Activated CD8-positive, alpha-beta memory T cell treated with anti-CD3 and anti-CD28 coated beads, Interleukin-2, amount 10 ng/mL, durations not matched to agents 7 days and 5 days (primary cell): ENCODE results near the gene OR8G5. TPM values are rescaled to one million over a fixed set of nuclear protein-coding genes. Genes with fewer than 3 reads are reported as not detected.
"Not testable (repeated sequence)": the region's sequence is repeated elsewhere in the genome, so short reads cannot be mapped to it uniquely, and the experiment has no call there.

Experiments used
- ATAC-seq: fragments of 150-1000 bp; cut with Tn5 transposase; one replicate; pipeline ENCODE4 v1.10.0; 2021; ENCODE audit warnings: moderate library complexity
- CTCF ChIA-PET: fragments of 350-600 bp; sonication (Branson Sonifier 250); formaldehyde crosslinking; loops from one replicate; lab custom pipeline; 2021; ENCODE audit warnings: antibody characterized with exemption; lab: Charles Lee
- DNase-seq: peaks from one replicate; pipeline ENCODE4 v3.0.0-alpha.2; 2020
- H3K27ac Mint-ChIP-seq: one replicate; pipeline ENCODE4 v1.8.0; 2021; ENCODE audit warnings: mild to moderate bottlenecking, mixed read lengths
- H3K27me3 Mint-ChIP-seq: one replicate; pipeline ENCODE4 v1.8.0; 2021; ENCODE audit warnings: mixed read lengths
- H3K36me3 Mint-ChIP-seq: one replicate; pipeline ENCODE4 v1.8.0; 2021; ENCODE audit warnings: mild to moderate bottlenecking, mixed read lengths
- H3K4me1 Mint-ChIP-seq: one replicate; pipeline ENCODE4 v1.8.0; 2021; ENCODE audit warnings: mixed read lengths
- H3K4me3 Mint-ChIP-seq: one replicate; pipeline ENCODE4 v1.8.0; 2021; ENCODE audit warnings: mild to moderate bottlenecking, moderate library complexity, mixed read lengths
- H3K9me3 Mint-ChIP-seq: one replicate; pipeline ENCODE4 v1.8.0; 2022; ENCODE audit warnings: low read depth, mixed read lengths
- total RNA-seq, 2 experiments: library from RNA; stranded (reverse); gene quantifications; one replicate each; pipeline ENCODE4 v1.2.3, GENCODE V29; 2021

OR8G5 gene
- total RNA-seq: not detected

- no peak for DNase-seq
- Mint-ChIP-seq H3K27ac (no peak within 1 kb of the TSS), H3K27me3 (no peaks in the 10 kb centered on the region), H3K4me3 (no peak within 1 kb of the TSS), H3K9me3 (no peaks in the 10 kb centered on the region), H3K36me3 (no peaks in the 10 kb centered on the region), H3K4me1 (no peaks in the 10 kb centered on the region)
- CTCF ChIA-PET: no interaction called here
- ATAC-seq: no peak
Observed at GRCh38 chr11:124256076-124256475, at the start of gene OR8G5. Gene OR8G5 (plus strand): TSS chr11:124256376. CDS start chr11:124264932, 8,556 bp downstream.

- DNase-seq: no peak
- H3K27me3 Mint-ChIP-seq: no peaks in the 10 kb centered on the region
- no peak overlapping the region for H3K27ac Mint-ChIP-seq
- H3K9me3 Mint-ChIP-seq: no peaks in the 10 kb centered on the region
- no peaks in the 10 kb centered on the region for H3K4me1 Mint-ChIP-seq
- no peaks in the 10 kb centered on the region for H3K36me3 Mint-ChIP-seq
- no peak for ATAC-seq
- CTCF ChIA-PET: no interaction called here
- H3K4me3 Mint-ChIP-seq: no peak overlapping the region
Observed at GRCh38 chr11:124207102-124207792, 48.9 kb upstream of the OR8G5 start.

GRCh38 chr11:124209824-124210357, 46.3 kb upstream of the OR8G5 start:
- H3K4me3 Mint-ChIP-seq: no peak overlapping the region
- H3K36me3 Mint-ChIP-seq: no peaks in the 10 kb centered on the region
- CTCF ChIA-PET: no interaction called here
- ATAC-seq (no peak), DNase-seq (no peak)
- H3K4me1 Mint-ChIP-seq: no peaks in the 10 kb centered on the region
- no peak overlapping the region for H3K27ac Mint-ChIP-seq
- no peaks in the 10 kb centered on the region for H3K9me3 Mint-ChIP-seq
- no peaks in the 10 kb centered on the region for H3K27me3 Mint-ChIP-seq

- Mint-ChIP-seq H3K36me3 (no peaks in the 10 kb centered on the region), H3K27ac (no peak overlapping the region), H3K4me3 (no peak overlapping the region), H3K27me3 (no peaks in the 10 kb centered on the region), H3K9me3 (no peaks in the 10 kb centered on the region), H3K4me1 (no peaks in the 10 kb centered on the region)
- ATAC-seq (peak; percentile 9), DNase-seq (no peak)
- CTCF ChIA-PET: no interaction called here
Observed at GRCh38 chr11:124210421-124210820, 45.8 kb upstream of the OR8G5 start.

- H3K27ac Mint-ChIP-seq: no peak overlapping the region
- CTCF ChIA-PET: no interaction called here
- H3K9me3 Mint-ChIP-seq: no peaks in the 10 kb centered on the region
- no peak for ATAC-seq
- no peaks in the 10 kb centered on the region for H3K4me1 Mint-ChIP-seq
- no peaks in the 10 kb centered on the region for H3K27me3 Mint-ChIP-seq
- no peak overlapping the region for H3K4me3 Mint-ChIP-seq
- no peaks in the 10 kb centered on the region for H3K36me3 Mint-ChIP-seq
- no peak for DNase-seq
Observed at GRCh38 chr11:124211321-124211720, 44.9 kb upstream of the OR8G5 start.

- ATAC-seq (no peak), DNase-seq (no peak)
- no peak overlapping the region for H3K4me3 Mint-ChIP-seq
- no peaks in the 10 kb centered on the region for H3K9me3 Mint-ChIP-seq
- H3K27ac Mint-ChIP-seq: no peak overlapping the region
- H3K27me3 Mint-ChIP-seq: no peaks in the 10 kb centered on the region
- CTCF ChIA-PET: no interaction called here
- no peaks in the 10 kb centered on the region for H3K36me3 Mint-ChIP-seq
- H3K4me1 Mint-ChIP-seq: no peaks in the 10 kb centered on the region
Observed at GRCh38 chr11:124214027-124214426, 42.1 kb upstream of the OR8G5 start.

- Mint-ChIP-seq H3K9me3 (no peaks in the 10 kb centered on the region), H3K4me3 (no peak overlapping the region), H3K27me3 (peaks cover 3% of the 10 kb centered on the region), H3K27ac (no peak overlapping the region), H3K36me3 (no peaks in the 10 kb centered on the region), H3K4me1 (no peaks in the 10 kb centered on the region)
- DNase-seq (no peak), ATAC-seq (no peak)
- CTCF ChIA-PET: no interaction called here
Observed at GRCh38 chr11:124219126-124219525, 37.0 kb upstream of the OR8G5 start.

- Mint-ChIP-seq H3K36me3 (no peaks in the 10 kb centered on the region), H3K27ac (no peak overlapping the region), H3K4me3 (no peak overlapping the region), H3K27me3 (peaks cover 3% of the 10 kb centered on the region), H3K9me3 (no peaks in the 10 kb centered on the region), H3K4me1 (no peaks in the 10 kb centered on the region)
- DNase-seq (no peak), ATAC-seq (no peak)
- CTCF ChIA-PET: no interaction called here
Observed at GRCh38 chr11:124222407-124222806, 33.8 kb upstream of the OR8G5 start.

- H3K27me3 Mint-ChIP-seq, H3K9me3 Mint-ChIP-seq, CTCF ChIA-PET, H3K4me1 Mint-ChIP-seq, H3K27ac Mint-ChIP-seq, H3K36me3 Mint-ChIP-seq, H3K4me3 Mint-ChIP-seq, ATAC-seq, DNase-seq: not testable (repeated sequence)
Observed at GRCh38 chr11:124224618-124225423, 31.4 kb upstream of the OR8G5 start.

- no peaks in the 10 kb centered on the region for H3K4me1 Mint-ChIP-seq
Observed at GRCh38 chr11:124225471-124225870, 30.7 kb upstream of the OR8G5 start.

GRCh38 chr11:124233376-124233775, 22.8 kb upstream of the OR8G5 start:
- H3K27ac Mint-ChIP-seq: no peak overlapping the region
- H3K27me3 Mint-ChIP-seq: no peaks in the 10 kb centered on the region
- ATAC-seq (no peak), DNase-seq (no peak)
- H3K36me3 Mint-ChIP-seq: no peaks in the 10 kb centered on the region
- CTCF ChIA-PET: no interaction called here
- no peaks in the 10 kb centered on the region for H3K9me3 Mint-ChIP-seq
- no peaks in the 10 kb centered on the region for H3K4me1 Mint-ChIP-seq
- H3K4me3 Mint-ChIP-seq: no peak overlapping the region

More at GRCh38 chr11:124225471-124225870, 30.7 kb upstream of the OR8G5 start:
- no peaks in the 10 kb centered on the region for H3K27me3 Mint-ChIP-seq
- DNase-seq: no peak
- no peak overlapping the region for H3K27ac Mint-ChIP-seq
- ATAC-seq: no peak
- H3K4me3 Mint-ChIP-seq: no peak overlapping the region
- CTCF ChIA-PET: no interaction called here
- no peaks in the 10 kb centered on the region for H3K9me3 Mint-ChIP-seq
- no peaks in the 10 kb centered on the region for H3K36me3 Mint-ChIP-seq

GRCh38 chr11:124238512-124238911, 17.7 kb upstream of the OR8G5 start:
- no peak for DNase-seq
- CTCF ChIA-PET: no interaction called here
- H3K27ac Mint-ChIP-seq: no peak overlapping the region
- H3K36me3 Mint-ChIP-seq: no peaks in the 10 kb centered on the region
- no peaks in the 10 kb centered on the region for H3K9me3 Mint-ChIP-seq
- no peak overlapping the region for H3K4me3 Mint-ChIP-seq
- ATAC-seq: no peak
- H3K27me3 Mint-ChIP-seq: no peaks in the 10 kb centered on the region
- H3K4me1 Mint-ChIP-seq: no peaks in the 10 kb centered on the region

- no peak for ATAC-seq
- Mint-ChIP-seq H3K4me1 (no peaks in the 10 kb centered on the region), H3K9me3 (no peaks in the 10 kb centered on the region)
Observed at GRCh38 chr11:124240621-124241397, 15.4 kb upstream of the OR8G5 start, which contains the start of gene OR8G1. Gene OR8G1 (plus strand): TSS chr11:124241095. CDS start chr11:124249676, 8,581 bp downstream.

More at GRCh38 chr11:124240621-124241397, 15.4 kb upstream of the OR8G5 start, which contains the start of gene OR8G1:
- DNase-seq: no peak
- CTCF ChIA-PET: no interaction called here
- Mint-ChIP-seq H3K27me3 (no peaks in the 10 kb centered on the region), H3K4me3 (no peak within 1 kb of the TSS), H3K36me3 (no peaks in the 10 kb centered on the region), H3K27ac (no peak within 1 kb of the TSS)
